AG09319 (cell line): Measurements from ENCODE around the gene ZNF346.

Source experiments
- DNase-seq: peaks from one replicate; pipeline ENCODE4 v3.0.0-alpha.2; 2010; ENCODE audit warnings: low read depth; ENCODE audit errors: extremely low read depth
- CTCF ChIP-seq: IDR thresholded peaks from 2 replicates; pipeline ENCODE4 v1.5.1; 2011; ENCODE audit warnings: low read depth, mild to moderate bottlenecking, inconsistent platforms, low read length, moderate library complexity

The ZNF346 gene

GRCh38 chr5:177020033-177020432, 2.5 kb upstream of the ZNF346 start:
- no peak for DNase-seq
- no peak for TF ChIP-seq CTCF

GRCh38 chr5:177023303-177023664, 788 bp downstream of the ZNF346 start:
- no peak for TF ChIP-seq CTCF
- no peak for DNase-seq

- no peak for TF ChIP-seq CTCF
Measured at GRCh38 chr5:177024559-177024958, 2.1 kb downstream of the ZNF346 start.

GRCh38 chr5:177025101-177025601, 2.7 kb downstream of the ZNF346 start:
- no peak for DNase-seq

More at GRCh38 chr5:177024559-177024958, 2.1 kb downstream of the ZNF346 start:
- DNase-seq: no peak

GRCh38 chr5:177027665-177028064, 5.2 kb downstream of the ZNF346 start:
- no peak for TF ChIP-seq CTCF
- no peak for DNase-seq

More at GRCh38 chr5:177025101-177025601, 2.7 kb downstream of the ZNF346 start:
- TF ChIP-seq CTCF: no peak

GRCh38 chr5:177029498-177029897, 7.0 kb downstream of the ZNF346 start:
- no peak for TF ChIP-seq CTCF
- DNase-seq: no peak

- DNase-seq: no peak
Measured at GRCh38 chr5:177035976-177036375, 13.5 kb downstream of the ZNF346 start.

More at GRCh38 chr5:177035976-177036375, 13.5 kb downstream of the ZNF346 start:
- no peak for TF ChIP-seq CTCF
